HepG2 (cell line): ENCODE results near the gene PATL1. TPM values are rescaled to one million over a fixed set of nuclear protein-coding genes. Genes with fewer than 3 reads are reported as not detected.

ENCODE experiments used
- BHLHE40 ChIP-seq: IDR thresholded peaks from 2 replicates; pipeline ENCODE4 v1.6.1; 2011; ENCODE audit warnings: low read length, improper control_type of control experiment
- E2F5 ChIP-seq: sonication (generic); formaldehyde crosslinking; conservative IDR thresholded peaks from 2 replicates; pipeline ENCODE4 v1.4.0; 2020; ENCODE audit warnings: missing genetic modification reagents
- HOXD1 ChIP-seq: sonication (generic); formaldehyde crosslinking; IDR thresholded peaks from 2 replicates; pipeline ENCODE4 v1.5.0; 2020; ENCODE audit warnings: missing genetic modification reagents
- KAT2B ChIP-seq: fragments of 150-350 bp; IDR thresholded peaks from 2 replicates; pipeline ENCODE4 v1.6.1; 2014; ENCODE audit warnings: low read depth, low read length, borderline replicate concordance
- MXD4 ChIP-seq: IDR thresholded peaks from 2 replicates; pipeline ENCODE4 v1.6.1; 2016; ENCODE audit warnings: mild to moderate bottlenecking, missing biosample characterization, missing genetic modification reagents
- NR2F1 ChIP-seq, 2 experiments: fragments of 450-650 bp in 1 of 2; formaldehyde crosslinking in 1 of 2; IDR thresholded peaks; 2 replicates each; pipeline versions ENCODE4 v1.5.0 to v1.6.1; 2016 to 2020; ENCODE audit warnings: mild to moderate bottlenecking in 1 of 2, missing compliant biosample characterization in 1 of 2, missing genetic modification reagents in 1 of 2, moderate library complexity in 1 of 2
- POGZ ChIP-seq: sonication (generic); formaldehyde crosslinking; IDR thresholded peaks from 2 replicates; pipeline ENCODE4 v1.4.0; 2020; ENCODE audit warnings: mild to moderate bottlenecking, missing genetic modification reagents
- PREB ChIP-seq: sonication (generic); formaldehyde crosslinking; IDR thresholded peaks from 2 replicates; pipeline ENCODE4 v1.4.0; 2020; ENCODE audit warnings: missing genetic modification reagents
- THAP8 ChIP-seq: sonication (generic); formaldehyde crosslinking; IDR thresholded peaks from 2 replicates; pipeline ENCODE4 v1.5.1; 2020; ENCODE audit warnings: missing genetic modification reagents, mild to moderate bottlenecking, borderline replicate concordance
- ZMAT5 ChIP-seq: sonication (generic); formaldehyde crosslinking; IDR thresholded peaks from 2 replicates; pipeline ENCODE4 v1.5.0; 2020; ENCODE audit warnings: mild to moderate bottlenecking, low read depth, missing genetic modification reagents, borderline replicate concordance
- ZNF160 ChIP-seq: sonication (generic); formaldehyde crosslinking; IDR thresholded peaks from 2 replicates; pipeline ENCODE4 v1.8.0; 2022; ENCODE audit warnings: mild to moderate bottlenecking, inconsistent platforms, missing genetic modification reagents
- ZNF225 ChIP-seq: sonication (generic); formaldehyde crosslinking; IDR thresholded peaks from 2 replicates; pipeline ENCODE4 v1.4.0; 2020; ENCODE audit warnings: mild to moderate bottlenecking, missing genetic modification reagents
- ZNF3 ChIP-seq: IDR thresholded peaks from 2 replicates; pipeline ENCODE4 v1.7.0; 2017; ENCODE audit warnings: inconsistent platforms
- ZNF318 ChIP-seq: sonication (generic); formaldehyde crosslinking; IDR thresholded peaks from 2 replicates; pipeline ENCODE4 v1.4.0; 2020; ENCODE audit warnings: mild to moderate bottlenecking, missing genetic modification reagents
- ZNF543 ChIP-seq: sonication (generic); formaldehyde crosslinking; IDR thresholded peaks from 2 replicates; pipeline ENCODE4 v1.4.0; 2020; ENCODE audit warnings: mild to moderate bottlenecking, missing genetic modification reagents
- ZNF552 ChIP-seq: sonication (generic); formaldehyde crosslinking; IDR thresholded peaks from 2 replicates; pipeline ENCODE4 v1.9.0; 2022; ENCODE audit warnings: missing genetic modification reagents, mild to moderate bottlenecking, borderline replicate concordance
- ZNF614 ChIP-seq: IDR thresholded peaks from 2 replicates; pipeline ENCODE4 v1.6.1; 2018; ENCODE audit warnings: missing biosample characterization, missing genetic modification reagents, inconsistent platforms, borderline replicate concordance
- ZSCAN25 ChIP-seq: sonication (generic); formaldehyde crosslinking; IDR thresholded peaks from 2 replicates; pipeline ENCODE4 v1.8.0; 2022; ENCODE audit warnings: mild to moderate bottlenecking, missing genetic modification reagents
- polyA plus RNA-seq, 8 experiments: library from polyadenylated mRNA; depleted of rRNA in 3 of 8; stranded (reverse) in 7 of 8; unstranded in 1 of 8; fragments of >200 nt; fragmentation: Illumina TruSeq in 4 of 8; extraction: Trizol in 4 of 8; gene quantifications; 2 replicates each; pipeline versions ENCODE4 v1.2.1 to v1.2.3, GENCODE V29; 2011 to 2016; ENCODE audit warnings: low read depth in 4 of 8, missing spikeins in 1 of 8, mixed read lengths in 1 of 8; ENCODE audit not compliant: insufficient read depth in 1 of 8
- total RNA-seq, 5 experiments: library from RNA; depleted of rRNA; stranded (reverse); fragments of >200 nt; fragmentation: Illumina TruSeq; extraction: Trizol; gene quantifications; 2 replicates each; pipeline ENCODE4 v1.2.3, GENCODE V29; 2016; ENCODE audit warnings: low read depth in 1 of 5

Gene PATL1
- total and polyA plus RNA-seq, 2 of the 13 experiments (the other 11 are each of a cell fraction or from before 2014, with no cell fraction given) = 12.9 to 26.8 TPM

GRCh38 chr11:59615637-59616395, 53.0 kb downstream of the PATL1 start, which contains the start of gene OSBP (continued):
- TF ChIP-seq ZNF318 (no peak), PREB (CRISPR knock-in tag) (no peak), ZNF225 (CRISPR knock-in tag) (no peak), ZNF3 (CRISPR knock-in tag) (no peak), ZNF160 (no peak), HOXD1 (CRISPR knock-in tag) (0 out of 2 replicates have a peak, but pooled peaks have one; percentile 23), THAP8 (CRISPR knock-in tag) (no peak), E2F5 (CRISPR knock-in tag) (0 out of 2 replicates have a peak, but pooled peaks have one; percentile 32), ZMAT5 (CRISPR knock-in tag) (no peak), ZSCAN25 (CRISPR knock-in tag) (peak; percentile 61; the same call in 1 of the 2 replicates), ZNF543 (CRISPR knock-in tag) (no peak), ZNF614 (CRISPR knock-in tag) (no peak), NR2F1 (CRISPR knock-in tag; IDR thresholded peaks at IDR 0.05) (no peak), POGZ (CRISPR knock-in tag) (no peak; the same call in 1 of the 2 replicates), ZNF552 (no peak), BHLHE40 (no peak), KAT2B (no peak), MXD4 (no peak)
